Endothelial cell of umbilical vein (primary cell): Measurements from ENCODE around the gene SUPV3L1. TPM values are rescaled to one million over a fixed set of nuclear protein-coding genes. Genes with fewer than 3 reads are reported as not detected.
A peak's percentile ranks its signal among the peaks of the same experiment; 100 is the strongest.

Experiments
- BruUV-seq: library from RNA; stranded (reverse); fragments of 400-500 nt; replicated peaks from 2 replicates; lab custom pipeline; 2021; lab: Mats Ljungman, UMichigan
- CTCF ChIA-PET: fragments of 300-600, 350-600 bp; sonication (Branson Sonifier 250); formaldehyde crosslinking; loops from one replicate; lab custom pipeline; 2021; ENCODE audit warnings: antibody characterized with exemption, inconsistent platforms; lab: Charles Lee
- POLR2A ChIA-PET: fragments of 300-600, 350-600 bp; sonication (Branson Sonifier 250); formaldehyde crosslinking; loops from one replicate; lab custom pipeline; 2021; ENCODE audit warnings: antibody characterized with exemption, inconsistent platforms; lab: Charles Lee
- DNase-seq: peaks from one replicate; pipeline ENCODE4 v3.0.0-alpha.2; 2011; ENCODE audit warnings: low read depth, low spot score
- FAIRE-seq: peaks from 2 replicates; lab custom pipeline; 2011; peaks lifted over from hg19 to GRCh38; lab: Jason Lieb, UNC
- H2AFZ ChIP-seq: 2 replicates; pipeline ENCODE4 v1.6.0; 2012; ENCODE audit warnings: low read depth, low read length, control low read depth, inconsistent platforms
- H3K27ac ChIP-seq: 2 replicates; pipeline ENCODE4 v1.5.1; 2011; ENCODE audit warnings: low read depth, mild to moderate bottlenecking, control low read depth, low read length, moderate library complexity; ENCODE audit not compliant: insufficient read depth
- H3K27me3 ChIP-seq, 2 experiments: 2 replicates each; pipeline versions ENCODE4 v1.6.0 to v1.6.1; 2011; ENCODE audit warnings: low read length in 2 of 2, mixed read lengths in 1 of 2; ENCODE audit not compliant: control insufficient read depth in 2 of 2, insufficient read depth in 2 of 2
- H3K36me3 ChIP-seq, 2 experiments: 2 replicates in 1 of 2; 3 replicates in 1 of 2; pipeline ENCODE4 v1.5.1; 2011; ENCODE audit warnings: low read length in 2 of 2, mild to moderate bottlenecking in 1 of 2, moderate library complexity in 1 of 2; ENCODE audit not compliant: control insufficient read depth in 2 of 2, insufficient read depth in 2 of 2; ENCODE audit errors: extremely low read depth in 1 of 2
- H3K4me1 ChIP-seq: 3 replicates; pipeline ENCODE4 v1.5.1; 2011; ENCODE audit warnings: mild to moderate bottlenecking, low read length; ENCODE audit not compliant: control insufficient read depth, insufficient read depth; ENCODE audit errors: extremely low read depth
- H3K4me2 ChIP-seq: 2 replicates; pipeline ENCODE4 v1.6.1; 2011; ENCODE audit warnings: low read length, control low read depth, mixed read lengths; ENCODE audit not compliant: insufficient read depth
- H3K4me3 ChIP-seq, 3 experiments: fragments of 200-600 bp in 1 of 3; sonication (generic), shearing (Covaris generic) in 1 of 3; replicated peaks in 1 of 3; 2 replicates each; pipeline ENCODE4 v1.5.1; 2011 to 2016; ENCODE audit warnings: control low read depth in 3 of 3, low read length in 3 of 3, mild to moderate bottlenecking in 2 of 3, inconsistent platforms in 1 of 3, low read depth in 1 of 3, moderate library complexity in 1 of 3; ENCODE audit not compliant: insufficient read depth in 1 of 3
- H3K79me2 ChIP-seq: 2 replicates; pipeline ENCODE4 v1.6.0; 2012; ENCODE audit warnings: low read length, inconsistent platforms; ENCODE audit not compliant: control insufficient read depth, insufficient read depth
- H3K9ac ChIP-seq: replicated peaks from 2 replicates; pipeline ENCODE3; 2011; ENCODE audit warnings: low read length, control low read depth; ENCODE audit not compliant: insufficient read depth; ENCODE audit errors: extremely low read depth
- H3K9me1 ChIP-seq: replicated peaks from 3 replicates; pipeline ENCODE4 v1.6.0; 2011; ENCODE audit warnings: mild to moderate bottlenecking, low read length; ENCODE audit not compliant: control insufficient read depth, insufficient read depth; ENCODE audit errors: extremely low read depth
- H3K9me3 ChIP-seq: replicated peaks from 2 replicates; pipeline ENCODE4 v1.5.1; 2012; ENCODE audit warnings: low read length, inconsistent platforms; ENCODE audit not compliant: control insufficient read depth, insufficient read depth
- H4K20me1 ChIP-seq: replicated peaks from 2 replicates; pipeline ENCODE3; 2011; ENCODE audit warnings: mild to moderate bottlenecking, low read length; ENCODE audit not compliant: control insufficient read depth, insufficient read depth; ENCODE audit errors: extremely low read depth
- CTCF ChIP-seq, 2 donors: IDR thresholded peaks; 1 replicate in 1 of 2; 2 replicates in 1 of 2; pipeline ENCODE4 v1.5.1; 2011; ENCODE audit warnings: low read length in 2 of 2, mild to moderate bottlenecking in 2 of 2, moderate library complexity in 2 of 2, control low read depth in 1 of 2, inconsistent platforms in 1 of 2, low read depth in 1 of 2; ENCODE audit not compliant: insufficient read depth in 1 of 2; ENCODE audit errors: extremely low read depth in 1 of 2
- dilution Hi-C: fragments of 300-500 bp; cut with MboI; formaldehyde crosslinking; loops from one replicate; pipeline ENCODE4 v1.15.0; 2019; ENCODE audit warnings: low sequenced_read_pairs; ENCODE audit not compliant: extremely low pct_ligation_motif_present
- intact Hi-C: fragments of 100-400 bp; cut with micrococcal nuclease; formaldehyde crosslinking; loops from one replicate; pipeline ENCODE4 v1.10.0; 2022
- polyA plus RNA-seq, 4 experiments: library from polyadenylated mRNA; depleted of rRNA in 3 of 4; stranded (reverse) in 3 of 4; unstranded in 1 of 4; fragments of >200 nt; gene quantifications; 2 replicates each; pipeline versions ENCODE4 v1.2.1 to v1.2.3, GENCODE V29; 2011 to 2012; ENCODE audit warnings: missing spikeins in 1 of 4
- total RNA-seq: library from RNA; stranded (reverse); gene quantifications from 2 replicates; pipeline ENCODE4 v1.2.3, GENCODE V29; 2021

SUPV3L1 gene
- total and polyA plus RNA-seq, 2 donors (not counting 3 experiments of a cell fraction or from before 2014, with no cell fraction given), result 21.8 to 30.4 TPM

DNA sequence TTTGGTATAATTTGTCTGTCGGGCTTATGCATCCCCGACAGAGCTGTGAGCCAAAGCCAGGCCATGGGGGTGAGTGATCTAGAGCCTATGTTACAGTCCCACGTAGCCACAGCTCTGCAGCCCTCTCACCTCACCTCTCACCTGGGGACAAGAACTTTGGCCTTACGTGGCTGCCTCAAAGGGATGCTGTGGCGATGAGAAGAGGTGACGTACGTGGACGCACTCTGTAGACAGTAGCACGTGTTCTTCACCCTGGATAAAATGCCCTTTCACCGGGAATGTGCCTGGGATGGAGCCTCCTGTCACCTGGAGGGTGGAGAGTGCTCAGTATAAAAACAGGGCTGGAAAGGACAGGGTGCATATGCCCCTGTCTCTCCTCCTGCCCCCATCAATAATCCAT is 45.6 kb downstream of the SUPV3L1 start:
- Histone ChIP-seq H3K4me1 (peaks cover 34% of the 10 kb centered on the region), H3K9me3 (no peaks in the 10 kb centered on the region), H3K9ac (no peak overlapping the region), H3K27me3 (no peaks in the 10 kb centered on the region), H4K20me1 (no peaks in the 10 kb centered on the region), H3K4me3 (no peak overlapping the region), H3K79me2 (no peaks in the 10 kb centered on the region), H3K9me1 (no peaks in the 10 kb centered on the region), H2AFZ (peak overlapping the region; percentile 60), H3K36me3 (no peaks in the 10 kb centered on the region), H3K27ac (peak overlapping the region; percentile 56), H3K4me2 (peak overlapping the region; percentile 12)
- CTCF ChIA-PET, result interaction anchor here (0.7 to 2.3 kb wide), 9 partner anchors 9 to 245 kb away, joined by 3 to 9 read pairs (median 4); no protein-coding TSS in a partner anchor
- POLR2A ChIA-PET, result no interaction called here
- BruUV-seq, result no TSS peak
- dilution Hi-C loops (loop anchor here (25.0 kb wide), 1 partner anchor 162 kb away; no protein-coding TSS in a partner anchor), intact Hi-C loops (no loop called here)
- no peak for TF ChIP-seq CTCF (IDR thresholded peaks at IDR 0.05; ENCODE audit: extremely low read depth in 1 of 2, insufficient read depth in 1 of 2, low read depth in 1 of 2, low read length in 2 of 2)
- DNase-seq (no peak), FAIRE-seq (no peak)

- Histone ChIP-seq H3K27ac (no peak overlapping the region), H4K20me1 (no peaks in the 10 kb centered on the region), H3K27me3 (no peaks in the 10 kb centered on the region), H3K9me1 (no peaks in the 10 kb centered on the region), H2AFZ (no peak overlapping the region), H3K4me3 (no peak overlapping the region), H3K79me2 (no peaks in the 10 kb centered on the region), H3K9me3 (no peaks in the 10 kb centered on the region), H3K36me3 (no peaks in the 10 kb centered on the region), H3K9ac (no peak overlapping the region), H3K4me2 (no peak overlapping the region), H3K4me1 (peaks cover 34% of the 10 kb centered on the region)
- dilution Hi-C loops, result loop anchor here (25.0 kb wide), 1 partner anchor 160 kb away; no protein-coding TSS in a partner anchor
- FAIRE-seq (no peak), DNase-seq (no peak)
- POLR2A ChIA-PET, result no interaction called here
- no TSS peak for BruUV-seq
- intact Hi-C loops, result no loop called here
- no peak for TF ChIP-seq CTCF (IDR thresholded peaks at IDR 0.05; ENCODE audit: extremely low read depth in 1 of 2, insufficient read depth in 1 of 2, low read depth in 1 of 2, low read length in 2 of 2)
- CTCF ChIA-PET, result interaction anchor here (2.3 kb wide), 2 partner anchors 9 to 181 kb away, joined by 8 to 9 read pairs; no protein-coding TSS in a partner anchor
Observed at GRCh38 chr10:69226919-69227450, 47.0 kb downstream of the SUPV3L1 start.
